Natural killer cell (primary cell): ENCODE measurements around the gene DRC3. TPM values are rescaled to one million over a fixed set of nuclear protein-coding genes. Genes with fewer than 3 reads are reported as not detected.

Source experiments
- ATAC-seq, 3 donors: fragments of 150-1000 bp in 2 of 3; fragments of 200-7000 bp in 1 of 3; cut with Tn5 transposase; 1 replicate in 1 of 3; 2 replicates in 2 of 3; pipeline ENCODE4 v1.10.0; 2021; ENCODE audit warnings: mild to moderate bottlenecking in 2 of 3, moderate library complexity in 2 of 3
- DNase-seq, 2 donors: peaks; one replicate each; pipeline versions ENCODE4 v3.0.0 to v3.0.0-alpha.2; 2013 to 2021; ENCODE audit warnings: mixed read lengths in 1 of 2
- H3K27ac ChIP-seq: one replicate; pipeline ENCODE4 v1.5.1; 2013; ENCODE audit warnings: mild to moderate bottlenecking, low read length
- H3K27me3 ChIP-seq: one replicate; pipeline ENCODE4 v1.6.1; 2013; ENCODE audit warnings: low read length; ENCODE audit not compliant: control insufficient read depth, insufficient read depth
- H3K36me3 ChIP-seq: one replicate; pipeline ENCODE4 v1.6.1; 2013; ENCODE audit warnings: low read length; ENCODE audit not compliant: control insufficient read depth, insufficient read depth
- H3K4me1 ChIP-seq: one replicate; pipeline ENCODE4 v1.6.1; 2013; ENCODE audit warnings: low read length; ENCODE audit not compliant: control insufficient read depth, insufficient read depth
- H3K4me3 ChIP-seq: one replicate; pipeline ENCODE4 v1.5.1; 2013; ENCODE audit warnings: low read length
- H3K9me3 ChIP-seq: one replicate; pipeline ENCODE4 v1.6.1; 2013; ENCODE audit warnings: low read length; ENCODE audit not compliant: control insufficient read depth, insufficient read depth
- H3K27ac Mint-ChIP-seq, 2 donors: one replicate each; pipeline ENCODE4 v1.8.0; 2022; ENCODE audit warnings: mild to moderate bottlenecking in 2 of 2, mixed read lengths in 2 of 2, moderate library complexity in 1 of 2
- H3K27me3 Mint-ChIP-seq, 2 donors: one replicate each; pipeline ENCODE4 v1.8.0; 2022; ENCODE audit warnings: low read depth in 2 of 2, mixed read lengths in 2 of 2
- H3K36me3 Mint-ChIP-seq: one replicate; pipeline ENCODE4 v1.8.0; 2022; ENCODE audit warnings: mixed read lengths
- H3K4me1 Mint-ChIP-seq, 2 donors: one replicate each; pipeline ENCODE4 v1.8.0; 2022; ENCODE audit warnings: mixed read lengths in 2 of 2
- H3K4me3 Mint-ChIP-seq: one replicate; pipeline ENCODE4 v1.8.0; 2022; ENCODE audit warnings: mild to moderate bottlenecking, moderate library complexity, mixed read lengths
- H3K9me3 Mint-ChIP-seq, 2 donors: one replicate each; pipeline ENCODE4 v1.8.0; 2022; ENCODE audit warnings: mixed read lengths in 2 of 2
- CTCF ChIP-seq: fragments of 200-600 bp; IDR thresholded peaks from one replicate; pipeline ENCODE4 v1.8.0; 2022; ENCODE audit warnings: antibody characterized with exemption
- WGBS: methylation state at CpG from one replicate; pipeline ENCODE4 v1.1.7; 2013; ENCODE audit warnings: missing lambda C conversion rate; ENCODE audit not compliant: insufficient coverage; 5-methylcytosine and 5-hydroxymethylcytosine counted together
- intact Hi-C: fragments of 100-400 bp; cut with micrococcal nuclease; formaldehyde crosslinking; loops from one replicate; pipeline ENCODE4 v1.14.2; 2022
- total RNA-seq, 4 donors: library from RNA; stranded (reverse); fragments of 120-200 nt in 1 of 4; gene quantifications; one replicate each; pipeline versions ENCODE4 v1.2.3 to v1.2.4, GENCODE V29; 2013 to 2022

Gene DRC3
- total RNA-seq, 3 donors from 2014 or later (not counting 1 experiment from before 2014, with no cell fraction given), result 0.26 to 0.78 TPM; not detected in 1

- intact Hi-C loops, result no loop called here
- Histone ChIP-seq H3K36me3 (no peaks in the 10 kb centered on the region), H3K27me3 (no peaks in the 10 kb centered on the region), H3K4me3 (no peak overlapping the region), H3K9me3 (no peaks in the 10 kb centered on the region), H3K4me1 (peaks cover 14% of the 10 kb centered on the region), H3K27ac (no peak overlapping the region)
- Mint-ChIP-seq H3K4me3 (no peak overlapping the region), H3K4me1 (peaks cover 22 to 28% of the 10 kb centered on the region in 2 donors), H3K36me3 (no peaks in the 10 kb centered on the region), H3K9me3 (no peaks in the 10 kb centered on the region), H3K27me3 (no peaks in the 10 kb centered on the region), H3K27ac (no peak overlapping the region)
- ATAC-seq (no peak), DNase-seq (no peak)
- TF ChIP-seq CTCF, result no peak
- 100% methylated on average over 1 of the region's 2 CpGs for WGBS
These were observed 38.4 kb upstream of the DRC3 start for GRCh38 chr17:17934214-17934613.

- H3K27me3 Mint-ChIP-seq, result no peaks in the 10 kb centered on the region
These were observed 37.9 kb upstream of the DRC3 start for GRCh38 chr17:17934806-17935205.

GRCh38 chr17:17935321-17936271, 37.1 kb upstream of the DRC3 start:
- ATAC-seq (peak in 1 of 3 donors; percentile 46), DNase-seq (no peak)

More at GRCh38 chr17:17934806-17935205, 37.9 kb upstream of the DRC3 start:
- no peaks in the 10 kb centered on the region for H3K27me3 ChIP-seq
- Mint-ChIP-seq H3K4me3 (no peak overlapping the region), H3K9me3 (no peaks in the 10 kb centered on the region), H3K27ac (peak overlapping the region in 1 of 2 donors; percentile 70), H3K36me3 (no peaks in the 10 kb centered on the region), H3K4me1 (peaks cover 22 to 25% of the 10 kb centered on the region in 2 donors)
- H3K27ac ChIP-seq, result no peak overlapping the region
- intact Hi-C loops, result no loop called here
- H3K36me3 ChIP-seq, result no peaks in the 10 kb centered on the region
- no peak for DNase-seq
- no peak overlapping the region for H3K4me3 ChIP-seq
- peaks cover 14% of the 10 kb centered on the region for H3K4me1 ChIP-seq
- no peaks in the 10 kb centered on the region for H3K9me3 ChIP-seq
- 50% methylated on average over 3 of the region's 3 CpGs for WGBS
- TF ChIP-seq CTCF, result no peak
- no peak for ATAC-seq

More at GRCh38 chr17:17935321-17936271, 37.1 kb upstream of the DRC3 start:
- peak overlapping the region; percentile 60 to 70 for H3K27ac Mint-ChIP-seq
- Histone ChIP-seq H3K4me3 (no peak overlapping the region), H3K9me3 (no peaks in the 10 kb centered on the region), H3K4me1 (peaks cover 14% of the 10 kb centered on the region), H3K27me3 (no peaks in the 10 kb centered on the region), H3K36me3 (no peaks in the 10 kb centered on the region), H3K27ac (no peak overlapping the region)
- no peaks in the 10 kb centered on the region for H3K9me3 Mint-ChIP-seq
- H3K27me3 Mint-ChIP-seq, result no peaks in the 10 kb centered on the region
- TF ChIP-seq CTCF, result no peak
- 77% methylated on average over 6 of the region's 6 CpGs for WGBS
- H3K36me3 Mint-ChIP-seq, result no peaks in the 10 kb centered on the region
- peaks cover 22 to 23% of the 10 kb centered on the region in 2 donors for H3K4me1 Mint-ChIP-seq
- intact Hi-C loops, result no loop called here
- H3K4me3 Mint-ChIP-seq, result no peak overlapping the region
